Stimulated activated CD8-positive, alpha-beta memory T cell treated with anti-CD3 and anti-CD28 coated beads, Interleukin-12 subunit alpha, Interleukin-12 subunit beta, amount 100 ng/mL, for 24 hours (primary cell): ENCODE results near the gene PCSK6.

Experiments
- DNase-seq: peaks from one replicate; pipeline ENCODE4 v3.0.0-alpha.2; 2020; ENCODE audit errors: extremely low read depth

PCSK6 gene

DNA sequence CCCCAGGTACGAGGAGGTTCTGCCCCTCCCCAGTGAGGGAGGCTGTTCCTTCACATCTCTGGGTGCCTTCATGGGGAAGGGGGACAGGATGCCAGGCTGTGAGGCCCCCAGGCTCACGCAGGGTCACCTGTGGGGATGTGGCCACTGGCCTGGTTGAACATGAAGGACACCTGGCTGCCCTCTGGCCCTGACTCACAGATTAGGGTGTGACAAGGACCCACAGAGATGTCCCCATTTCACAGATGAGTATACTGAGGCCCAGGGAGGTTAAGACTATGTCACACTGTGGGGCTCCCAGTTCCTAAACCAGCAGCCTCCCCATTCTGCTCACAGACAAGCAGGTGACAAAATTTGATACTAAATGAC, 42.4 kb downstream of the PCSK6 start:
- no peak for DNase-seq

- DNase-seq: no peak
These were observed 42.9 kb downstream of the PCSK6 start for GRCh38 chr15:101446518-101447167.

GRCh38 chr15:101445562-101446517, 43.7 kb downstream of the PCSK6 start:
- no peak for DNase-seq

- DNase-seq: no peak
These were observed 44.5 kb downstream of the PCSK6 start for GRCh38 chr15:101444807-101445508.

DNA sequence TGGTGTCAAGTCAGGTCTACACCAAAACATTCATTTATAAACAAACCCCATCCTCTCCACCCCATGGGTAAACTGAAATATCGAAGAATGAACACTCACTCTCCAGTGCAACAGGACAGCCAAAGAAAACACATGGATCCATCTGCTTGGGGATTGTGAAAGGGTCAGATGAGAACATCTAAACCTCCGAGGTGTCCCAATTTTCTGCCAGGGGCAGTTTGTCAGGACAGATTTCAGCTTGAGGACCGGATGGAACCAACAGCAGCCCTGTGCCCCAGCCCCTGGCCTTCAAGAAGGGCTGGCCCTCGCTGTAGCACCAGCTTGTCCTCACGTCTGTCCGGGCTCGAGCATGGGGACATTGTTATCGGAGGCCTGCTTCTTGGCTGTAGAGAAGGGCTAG, 45.5 kb downstream of the PCSK6 start:
- no peak for DNase-seq

DNA sequence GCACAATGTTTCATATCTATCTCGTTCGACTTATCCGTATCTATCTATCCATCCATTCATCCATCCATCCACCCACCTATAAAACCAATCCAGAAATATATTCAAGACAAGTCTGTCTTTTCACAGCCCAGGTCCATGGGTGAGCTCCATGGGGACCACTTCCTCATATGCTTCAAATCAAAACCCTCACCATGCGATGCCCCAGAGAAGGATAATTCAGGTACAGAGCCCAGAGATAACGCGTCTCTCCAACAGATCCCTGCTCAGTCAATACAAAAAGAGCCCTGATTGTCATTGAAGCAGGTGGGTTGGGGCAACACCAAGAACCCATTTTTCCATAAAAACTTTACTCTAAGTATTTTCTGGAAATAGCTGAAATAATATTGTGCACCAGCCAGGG, 47.2 kb downstream of the PCSK6 start:
- DNase-seq: no peak

DNA sequence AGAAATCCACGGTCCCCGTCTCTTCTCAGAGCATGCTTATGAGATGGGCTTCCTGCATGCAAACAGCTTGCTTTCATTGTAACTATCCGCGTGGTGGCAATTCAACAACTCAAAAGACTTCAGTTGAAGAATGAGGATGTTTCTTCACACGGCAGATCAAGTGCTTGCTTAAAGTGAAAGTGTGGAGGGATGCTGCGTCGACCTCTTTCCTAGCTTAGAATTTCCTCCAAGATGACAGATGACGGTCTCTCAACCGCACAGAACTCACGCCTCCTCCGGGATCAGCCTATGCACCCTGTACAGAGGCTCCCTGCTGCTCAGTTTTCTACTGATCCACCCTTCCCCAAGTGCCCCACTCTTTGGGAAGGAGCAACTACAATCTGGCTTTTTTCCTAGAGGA, 47.8 kb downstream of the PCSK6 start:
- DNase-seq: no peak

DNA sequence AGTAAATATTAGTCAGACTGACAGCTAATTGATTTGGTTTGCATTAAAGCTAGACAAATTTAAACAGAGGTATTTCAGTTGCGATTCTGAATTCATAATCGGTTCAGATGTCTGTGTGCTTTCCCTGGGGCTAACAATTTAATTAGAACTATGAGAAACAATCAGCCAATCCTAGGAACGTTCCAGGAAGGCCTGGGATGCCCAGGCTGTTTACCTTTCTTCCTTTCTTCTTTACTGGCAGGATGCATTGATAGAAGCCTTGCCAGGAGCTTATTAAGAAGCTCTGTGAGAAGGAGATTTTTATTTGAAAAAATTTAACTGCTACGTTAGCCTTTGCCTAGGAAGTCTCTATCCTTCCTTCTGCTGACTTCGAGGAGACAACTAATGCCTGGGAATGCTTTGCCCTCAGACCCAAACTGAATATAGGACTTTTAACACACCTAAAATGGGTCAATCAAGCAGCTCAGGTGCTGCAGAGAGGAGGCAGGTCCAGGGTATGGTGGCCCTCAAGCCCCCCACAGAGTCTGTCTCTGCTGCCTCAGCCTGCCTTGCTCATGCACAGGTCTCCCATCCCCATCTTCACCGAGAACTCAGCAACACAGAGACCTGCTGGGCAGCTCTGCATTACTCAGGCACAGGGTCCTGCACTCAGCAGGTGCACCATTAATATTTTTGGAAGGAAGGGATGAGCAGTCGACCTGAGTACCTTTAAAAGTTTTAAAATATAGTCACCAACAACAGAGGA, 48.5 kb downstream of the PCSK6 start:
- no peak for DNase-seq

- DNase-seq: no peak
These were observed 49.6 kb downstream of the PCSK6 start for GRCh38 chr15:101439920-101440319.

GRCh38 chr15:101439285-101439919, 50.1 kb downstream of the PCSK6 start:
- DNase-seq: no peak

- no peak for DNase-seq
These were observed 50.8 kb downstream of the PCSK6 start for GRCh38 chr15:101438482-101439284.

DNA sequence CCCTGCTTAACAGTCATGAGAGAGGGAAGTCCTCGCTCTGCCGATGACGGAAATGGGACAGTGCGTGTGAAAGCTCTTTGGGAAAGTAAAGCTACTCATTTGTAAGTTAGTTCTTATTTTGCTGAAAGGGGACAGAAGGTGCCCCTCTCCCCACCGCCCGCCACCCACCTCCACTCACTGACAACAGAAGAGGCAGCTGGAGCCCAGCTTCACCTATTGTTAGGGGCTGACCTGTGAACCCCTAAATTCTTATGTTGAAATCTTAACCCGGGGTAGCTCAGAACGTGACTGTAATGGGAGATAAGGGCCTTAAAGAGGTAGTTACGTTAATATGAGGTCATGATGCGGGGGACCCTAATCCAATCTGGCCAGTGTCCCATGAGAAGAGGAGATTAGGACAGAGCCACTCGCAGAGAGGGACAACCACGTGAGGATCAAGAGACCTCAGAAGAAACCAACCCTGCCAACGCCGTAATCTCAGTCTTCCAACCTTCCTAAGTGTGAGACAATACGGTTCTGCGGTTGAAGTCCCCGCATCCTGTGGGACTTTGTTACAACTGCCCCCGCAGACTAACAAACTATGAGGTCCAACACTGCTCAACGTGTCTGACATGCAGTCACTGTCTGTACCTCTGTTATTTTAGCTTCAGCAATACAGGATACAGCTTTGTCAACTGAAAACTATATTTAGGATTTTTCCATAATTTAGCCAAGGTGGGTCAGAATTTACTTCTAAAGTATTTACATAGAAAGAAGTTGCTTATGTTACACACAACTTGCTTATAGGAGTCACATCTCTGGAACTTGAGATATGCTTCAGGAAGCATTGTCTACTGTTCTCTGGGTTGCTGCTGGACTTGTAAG, 51.7 kb downstream of the PCSK6 start:
- no peak for DNase-seq

DNA sequence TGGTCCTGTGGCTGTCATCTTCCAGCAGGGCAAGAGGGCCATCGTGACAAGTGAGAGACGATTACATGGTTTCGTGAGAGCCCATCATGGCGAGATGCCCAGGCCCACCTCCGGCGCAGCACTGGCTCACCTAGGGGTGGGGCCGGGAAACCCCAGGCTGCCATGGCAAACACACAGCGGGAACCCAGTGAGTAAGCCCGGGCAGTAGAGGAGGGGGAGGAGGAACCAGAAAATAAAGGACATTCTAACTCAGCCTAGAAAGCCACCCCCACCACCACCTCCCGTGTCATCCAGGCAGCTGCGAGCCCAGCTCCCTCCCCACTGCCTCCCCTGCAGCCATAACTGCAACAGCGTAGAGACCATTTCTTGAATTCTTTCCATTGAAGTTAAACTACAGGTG, 52.3 kb downstream of the PCSK6 start:
- DNase-seq: no peak

GRCh38 chr15:101436526-101436925, 53.0 kb downstream of the PCSK6 start:
- DNase-seq: no peak

- DNase-seq: no peak
These were observed 53.7 kb downstream of the PCSK6 start for GRCh38 chr15:101435761-101436160.

- DNase-seq: no peak
These were observed 55.2 kb downstream of the PCSK6 start for GRCh38 chr15:101434032-101434920.

DNA sequence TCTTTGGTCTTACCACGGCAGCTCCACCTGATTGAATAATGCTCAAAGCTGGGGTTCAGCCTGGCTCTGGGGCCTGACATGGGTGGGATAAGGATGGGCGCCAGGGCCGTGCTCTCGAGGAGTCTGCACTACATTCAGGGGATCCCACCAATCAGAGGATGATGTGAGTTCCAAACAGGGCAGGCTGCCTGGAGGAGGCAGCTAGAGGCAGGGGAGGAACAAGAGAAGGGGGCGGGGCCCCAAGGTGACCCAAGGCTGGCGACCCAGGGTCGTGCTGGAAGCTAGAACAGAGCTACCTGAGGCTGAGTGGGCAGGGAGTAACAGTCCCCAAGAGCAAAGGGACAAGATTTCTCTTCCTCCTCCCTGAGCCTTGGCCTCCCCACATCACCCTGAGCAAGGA, 56.1 kb downstream of the PCSK6 start:
- no peak for DNase-seq

GRCh38 chr15:101432982-101433381, 56.5 kb downstream of the PCSK6 start:
- no peak for DNase-seq

DNA sequence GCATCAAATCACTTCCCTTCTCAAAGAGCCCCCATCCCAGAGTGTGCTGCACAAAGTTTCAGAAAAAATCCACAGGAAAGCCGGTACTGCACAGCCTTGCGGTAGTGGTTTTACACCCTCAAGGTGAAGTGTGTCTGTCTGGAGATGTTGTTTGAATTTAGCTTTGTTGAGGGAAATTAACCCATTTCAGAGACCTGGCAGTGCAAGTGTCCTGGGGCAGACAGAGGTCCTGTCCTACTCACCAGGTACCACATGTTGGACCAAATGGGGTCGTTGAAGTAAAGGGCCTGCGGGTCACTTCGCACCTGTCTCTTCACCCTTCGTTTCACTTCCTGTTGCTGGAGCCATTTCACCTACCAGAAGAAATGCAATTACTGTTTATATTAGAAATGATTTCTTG, 57.8 kb downstream of the PCSK6 start:
- DNase-seq: no peak
